ENCODE measurements around the gene DEPDC4.
"Not testable (repeated sequence)": the region's sequence is repeated elsewhere in the genome, so short reads cannot be mapped to it uniquely, and the experiment has no call there.

The DEPDC4 gene

GRCh38 chr12:100229876-100230275, 37.0 kb downstream of the DEPDC4 start:
- no peaks in the 10 kb centered on the region for H3K9me3 ChIP-seq (ENCODE audit: low read length)
- H3K27me3 ChIP-seq (ENCODE audit: insufficient read depth, low read length), result no peaks in the 10 kb centered on the region
- H3K27ac ChIP-seq (ENCODE audit: low read depth, low read length, poor library complexity, severe bottlenecking), result no peak overlapping the region
- no peak overlapping the region for H2AFZ ChIP-seq (ENCODE audit: low read length)
- TF ChIP-seq EZH2 (IDR thresholded peaks at IDR 0.05; ENCODE audit: borderline replicate concordance, low read length) (no peak), CTCF (IDR thresholded peaks at IDR 0.05; ENCODE audit: low read length) (no peak)
- H3K9me2 ChIP-seq (ENCODE audit: low read depth, low read length), result no peaks in the 10 kb centered on the region
- H3K4me3 ChIP-seq (ENCODE audit: low read depth, low read length, poor library complexity, severe bottlenecking), result no peak overlapping the region
- H3K9ac ChIP-seq (ENCODE audit: low read length), result no peak overlapping the region
- no peaks in the 10 kb centered on the region for H3K4me1 ChIP-seq (ENCODE audit: insufficient read depth, low read length, severe bottlenecking)
- no peaks in the 10 kb centered on the region for H4K20me1 ChIP-seq (ENCODE audit: insufficient read depth, low read length)
- H3F3A ChIP-seq (ENCODE audit: insufficient read depth, low read length), result no peaks in the 10 kb centered on the region
- H3K36me3 ChIP-seq (ENCODE audit: insufficient read depth, low read length), result peaks cover 12% of the 10 kb centered on the region
- no peak overlapping the region for H3K4me2 ChIP-seq (ENCODE audit: low read length)
- no peaks in the 10 kb centered on the region for H3K79me2 ChIP-seq (ENCODE audit: insufficient read depth, low read length)

GRCh38 chr12:100229036-100229635, 37.7 kb downstream of the DEPDC4 start:
- no peaks in the 10 kb centered on the region for H3K79me2 ChIP-seq (ENCODE audit: insufficient read depth, low read length)
- no peaks in the 10 kb centered on the region for H3K27me3 ChIP-seq (ENCODE audit: insufficient read depth, low read length)
- H2AFZ ChIP-seq (ENCODE audit: low read length), result no peak overlapping the region
- H3K4me1 ChIP-seq (ENCODE audit: insufficient read depth, low read length, severe bottlenecking), result no peaks in the 10 kb centered on the region
- H3F3A ChIP-seq (ENCODE audit: insufficient read depth, low read length), result no peaks in the 10 kb centered on the region
- TF ChIP-seq CTCF (IDR thresholded peaks at IDR 0.05; ENCODE audit: low read length) (peak; percentile 27; the same call in 1 of the 2 replicates), EZH2 (IDR thresholded peaks at IDR 0.05; ENCODE audit: borderline replicate concordance, low read length) (no peak)
- H3K9me3 ChIP-seq (ENCODE audit: low read length), result no peaks in the 10 kb centered on the region
- H3K4me2 ChIP-seq (ENCODE audit: low read length), result no peak overlapping the region
- H3K9ac ChIP-seq (ENCODE audit: low read length), result no peak overlapping the region
- H4K20me1 ChIP-seq (ENCODE audit: insufficient read depth, low read length), result no peaks in the 10 kb centered on the region
- H3K4me3 ChIP-seq (ENCODE audit: low read depth, low read length, poor library complexity, severe bottlenecking), result no peak overlapping the region
- H3K36me3 ChIP-seq (ENCODE audit: insufficient read depth, low read length), result peaks cover 19% of the 10 kb centered on the region
- no peak overlapping the region for H3K27ac ChIP-seq (ENCODE audit: low read depth, low read length, poor library complexity, severe bottlenecking)
- no peaks in the 10 kb centered on the region for H3K9me2 ChIP-seq (ENCODE audit: low read depth, low read length)

GRCh38 chr12:100225491-100225890, 41.4 kb downstream of the DEPDC4 start:
- H3K9ac ChIP-seq (ENCODE audit: low read length), result no peak overlapping the region
- no peaks in the 10 kb centered on the region for H3F3A ChIP-seq (ENCODE audit: insufficient read depth, low read length)
- H3K4me3 ChIP-seq (ENCODE audit: low read depth, low read length, poor library complexity, severe bottlenecking), result no peak overlapping the region
- TF ChIP-seq CTCF (IDR thresholded peaks at IDR 0.05; ENCODE audit: low read length) (no peak), EZH2 (IDR thresholded peaks at IDR 0.05; ENCODE audit: borderline replicate concordance, low read length) (no peak)
- no peaks in the 10 kb centered on the region for H3K79me2 ChIP-seq (ENCODE audit: insufficient read depth, low read length)
- no peaks in the 10 kb centered on the region for H3K4me1 ChIP-seq (ENCODE audit: insufficient read depth, low read length, severe bottlenecking)
- H3K36me3 ChIP-seq (ENCODE audit: insufficient read depth, low read length), result peaks cover 44% of the 10 kb centered on the region
- H3K9me2 ChIP-seq (ENCODE audit: low read depth, low read length), result no peaks in the 10 kb centered on the region
- no peaks in the 10 kb centered on the region for H3K9me3 ChIP-seq (ENCODE audit: low read length)
- no peaks in the 10 kb centered on the region for H4K20me1 ChIP-seq (ENCODE audit: insufficient read depth, low read length)
- no peak overlapping the region for H2AFZ ChIP-seq (ENCODE audit: low read length)
- no peak overlapping the region for H3K27ac ChIP-seq (ENCODE audit: low read depth, low read length, poor library complexity, severe bottlenecking)
- no peaks in the 10 kb centered on the region for H3K27me3 ChIP-seq (ENCODE audit: insufficient read depth, low read length)
- no peak overlapping the region for H3K4me2 ChIP-seq (ENCODE audit: low read length)

GRCh38 chr12:100222173-100222572, 44.7 kb downstream of the DEPDC4 start:
- not testable (repeated sequence) for H3K4me1 ChIP-seq (ENCODE audit: insufficient read depth, low read length, severe bottlenecking); H4K20me1 ChIP-seq (ENCODE audit: insufficient read depth, low read length); H3K27ac ChIP-seq (ENCODE audit: low read depth, low read length, poor library complexity, severe bottlenecking); H3K79me2 ChIP-seq (ENCODE audit: insufficient read depth, low read length); H2AFZ ChIP-seq (ENCODE audit: low read length); H3K27me3 ChIP-seq (ENCODE audit: insufficient read depth, low read length); H3K4me3 ChIP-seq (ENCODE audit: low read depth, low read length, poor library complexity, severe bottlenecking); H3K9ac ChIP-seq (ENCODE audit: low read length); H3K9me3 ChIP-seq (ENCODE audit: low read length); H3K4me2 ChIP-seq (ENCODE audit: low read length); H3K9me2 ChIP-seq (ENCODE audit: low read depth, low read length); H3F3A ChIP-seq (ENCODE audit: insufficient read depth, low read length)
- H3K36me3 ChIP-seq (ENCODE audit: insufficient read depth, low read length), result peaks cover 76% of the 10 kb centered on the region
